ENCODE measurements around the gene PRDM4.

PRDM4 gene

GRCh38 chr12:107684990-107685359, 76.0 kb downstream of the PRDM4 start:
- peak; percentile 11 to 34 for DNase-seq

- DNase-seq = no peak
Observed at GRCh38 chr12:107684029-107684795, 76.7 kb downstream of the PRDM4 start.
